ENCODE data around the gene VPS37C.

- no peak for TF ChIP-seq CTCF (IDR thresholded peaks at IDR 0.05)
- TF ChIP-seq SIN3A (IDR thresholded peaks at IDR 0.05; ENCODE audit: borderline replicate concordance, insufficient read depth, low read depth, low read length): no peak
- TF ChIP-seq POLR2AphosphoS5 (IDR thresholded peaks at IDR 0.05; ENCODE audit: low read depth, low read length): no peak
These were observed 68.1 kb downstream of the VPS37C start for GRCh38 chr11:61092908-61093763.
